Caki2 (cell line): ENCODE results near the gene MSH6. TPM values are rescaled to one million over a fixed set of nuclear protein-coding genes. Genes with fewer than 3 reads are reported as not detected.
A peak's percentile ranks its signal among the peaks of the same experiment; 100 is the strongest.

Source experiments
- DNase-seq: peaks from one replicate; pipeline ENCODE4 v3.0.0-alpha.2; 2015; ENCODE audit warnings: low read depth
- in situ Hi-C: cut with HindIII; loops from 2 replicates; pipeline ENCODE4 v1.10.0; 2016; ENCODE audit warnings: low sequenced_read_pairs, low pct_unique_long_range_greater_than_20kb, mixed read lengths
- total RNA-seq: library from RNA; depleted of rRNA; stranded (reverse); fragments of >200 nt; shearing (Covaris generic); gene quantifications from 2 replicates; pipeline ENCODE4 v1.2.3, GENCODE V29; 2014; ENCODE audit warnings: low replicate concordance; rRNA removed

The MSH6 gene
- 39.6 and 46.3 TPM in 2 replicates for total RNA-seq

GRCh38 chr2:47782671-47783485 is at the start of gene MSH6:
Gene MSH6 (plus strand): TSS chr2:47783145. CDS start chr2:47783234, 89 bp downstream.
- in situ Hi-C loops: no loop called here
- peak; percentile 94 for DNase-seq

GRCh38 chr2:47735136-47735869 is 47.6 kb upstream of the MSH6 start:
- in situ Hi-C loops: no loop called here
- DNase-seq: no peak

- DNase-seq: no peak
- in situ Hi-C loops: no loop called here
Measured at GRCh38 chr2:47735912-47736311, 47.0 kb upstream of the MSH6 start.

GRCh38 chr2:47737191-47737975 is 45.6 kb upstream of the MSH6 start:
- DNase-seq: no peak
- in situ Hi-C loops: no loop called here

GRCh38 chr2:47738331-47738730 is 44.6 kb upstream of the MSH6 start:
- in situ Hi-C loops: no loop called here

GRCh38 chr2:47741101-47741500 is 41.8 kb upstream of the MSH6 start:
- DNase-seq: no peak
- in situ Hi-C loops: no loop called here

More at GRCh38 chr2:47738331-47738730, 44.6 kb upstream of the MSH6 start:
- no peak for DNase-seq

GRCh38 chr2:47741637-47742036 is 41.3 kb upstream of the MSH6 start:
- DNase-seq: no peak
- in situ Hi-C loops: no loop called here

GRCh38 chr2:47744074-47744473 is 38.9 kb upstream of the MSH6 start:
- in situ Hi-C loops: no loop called here
- DNase-seq: no peak

- in situ Hi-C loops: no loop called here
- DNase-seq: no peak
Measured at GRCh38 chr2:47747878-47748277, 35.1 kb upstream of the MSH6 start.

- in situ Hi-C loops: no loop called here
- DNase-seq: no peak
Measured at GRCh38 chr2:47751856-47752414, 31.0 kb upstream of the MSH6 start.

GRCh38 chr2:47767497-47767844 is 15.5 kb upstream of the MSH6 start:
- DNase-seq: no peak
- in situ Hi-C loops: no loop called here

- DNase-seq: peak; percentile 53
- in situ Hi-C loops: no loop called here
Measured at GRCh38 chr2:47767880-47768609, 14.9 kb upstream of the MSH6 start.

GRCh38 chr2:47769318-47769717 is 13.6 kb upstream of the MSH6 start:
- DNase-seq: no peak
- in situ Hi-C loops: no loop called here

GRCh38 chr2:47771211-47771610 is 11.7 kb upstream of the MSH6 start:
- DNase-seq: peak; percentile 98
- in situ Hi-C loops: no loop called here

- in situ Hi-C loops: no loop called here
- no peak for DNase-seq
Measured at GRCh38 chr2:47772343-47772742, 10.6 kb upstream of the MSH6 start.

- DNase-seq: no peak
- in situ Hi-C loops: no loop called here
Measured at GRCh38 chr2:47774567-47774966, 8.4 kb upstream of the MSH6 start.

GRCh38 chr2:47777277-47777937 is 5.5 kb upstream of the MSH6 start:
- in situ Hi-C loops: no loop called here
- no peak for DNase-seq
